Common myeloid progenitor, CD34-positive (primary cell): ENCODE results near the gene CD82.

Experiments used
- CTCF ChIA-PET: fragments of 350-600 bp; sonication (Branson Sonifier 250); formaldehyde crosslinking; loops from one replicate; lab custom pipeline; 2021; ENCODE audit warnings: antibody characterized with exemption; lab: Charles Lee
- POLR2A ChIA-PET: fragments of 350-600 bp; sonication (Branson Sonifier 250); formaldehyde crosslinking; loops from one replicate; lab custom pipeline; 2021; ENCODE audit warnings: antibody characterized with exemption; lab: Charles Lee
- DNase-seq, 3 donors: peaks; one replicate each; pipeline versions ENCODE4 v3.0.0 to v3.0.0-alpha.2; 2013
- H3K27ac ChIP-seq, 2 experiments: 1 replicate in 1 of 2; 2 replicates in 1 of 2; pipeline ENCODE4 v1.7.0; 2013; ENCODE audit warnings: inconsistent platforms in 2 of 2, low read length in 2 of 2, mild to moderate bottlenecking in 2 of 2, low read depth in 1 of 2, moderate library complexity in 1 of 2; ENCODE audit not compliant: severe bottlenecking in 2 of 2, insufficient read depth in 1 of 2, poor library complexity in 1 of 2
- H3K27me3 ChIP-seq, 5 experiments: replicated peaks in 2 of 5; 1 replicate in 3 of 5; 2 replicates in 2 of 5; pipeline versions ENCODE4 v1.6.1 to v1.7.0; 2013; ENCODE audit warnings: low read length in 4 of 5, mild to moderate bottlenecking in 2 of 5, moderate library complexity in 2 of 5, inconsistent platforms in 1 of 5; ENCODE audit not compliant: insufficient read depth in 5 of 5, control insufficient read depth in 4 of 5
- H3K36me3 ChIP-seq, 4 experiments: 1 replicate in 2 of 4; 2 replicates in 2 of 4; pipeline versions ENCODE4 v1.6.1 to v1.7.0; 2013; ENCODE audit warnings: low read length in 3 of 4, control low read depth in 1 of 4, mild to moderate bottlenecking in 1 of 4; ENCODE audit not compliant: control insufficient read depth in 4 of 4, insufficient read depth in 4 of 4
- H3K4me1 ChIP-seq, 4 experiments: 1 replicate in 3 of 4; 2 replicates in 1 of 4; pipeline versions ENCODE4 v1.6.1 to v1.7.1; 2013; ENCODE audit warnings: low read length in 3 of 4, mild to moderate bottlenecking in 3 of 4, control low read depth in 1 of 4, inconsistent platforms in 1 of 4, moderate library complexity in 1 of 4; ENCODE audit not compliant: control insufficient read depth in 4 of 4, insufficient read depth in 4 of 4; ENCODE audit errors: control extremely low read depth in 1 of 4
- H3K4me3 ChIP-seq, 7 experiments: 1 replicate in 4 of 7; 2 replicates in 3 of 7; pipeline versions ENCODE4 v1.5.1 to v1.7.0; 2013; ENCODE audit warnings: mild to moderate bottlenecking in 7 of 7, low read length in 6 of 7, moderate library complexity in 6 of 7, inconsistent platforms in 2 of 7, low read depth in 2 of 7, control low read depth in 1 of 7; ENCODE audit not compliant: insufficient read depth in 4 of 7, control insufficient read depth in 1 of 7; ENCODE audit errors: extremely low read depth in 1 of 7
- H3K9me3 ChIP-seq, 5 experiments: 1 replicate in 4 of 5; 2 replicates in 1 of 5; pipeline versions ENCODE4 v1.6.1 to v1.7.1; 2013; ENCODE audit warnings: low read length in 4 of 5, mild to moderate bottlenecking in 2 of 5, inconsistent platforms in 1 of 5, low read depth in 1 of 5, moderate library complexity in 1 of 5; ENCODE audit not compliant: control insufficient read depth in 4 of 5, insufficient read depth in 2 of 5; ENCODE audit errors: control extremely low read depth in 1 of 5
- WGBS: methylation state at CpG from one replicate; pipeline ENCODE4 v1.1.5; 2013; ENCODE audit not compliant: insufficient coverage; 5-methylcytosine and 5-hydroxymethylcytosine counted together

CD82 gene

DNA sequence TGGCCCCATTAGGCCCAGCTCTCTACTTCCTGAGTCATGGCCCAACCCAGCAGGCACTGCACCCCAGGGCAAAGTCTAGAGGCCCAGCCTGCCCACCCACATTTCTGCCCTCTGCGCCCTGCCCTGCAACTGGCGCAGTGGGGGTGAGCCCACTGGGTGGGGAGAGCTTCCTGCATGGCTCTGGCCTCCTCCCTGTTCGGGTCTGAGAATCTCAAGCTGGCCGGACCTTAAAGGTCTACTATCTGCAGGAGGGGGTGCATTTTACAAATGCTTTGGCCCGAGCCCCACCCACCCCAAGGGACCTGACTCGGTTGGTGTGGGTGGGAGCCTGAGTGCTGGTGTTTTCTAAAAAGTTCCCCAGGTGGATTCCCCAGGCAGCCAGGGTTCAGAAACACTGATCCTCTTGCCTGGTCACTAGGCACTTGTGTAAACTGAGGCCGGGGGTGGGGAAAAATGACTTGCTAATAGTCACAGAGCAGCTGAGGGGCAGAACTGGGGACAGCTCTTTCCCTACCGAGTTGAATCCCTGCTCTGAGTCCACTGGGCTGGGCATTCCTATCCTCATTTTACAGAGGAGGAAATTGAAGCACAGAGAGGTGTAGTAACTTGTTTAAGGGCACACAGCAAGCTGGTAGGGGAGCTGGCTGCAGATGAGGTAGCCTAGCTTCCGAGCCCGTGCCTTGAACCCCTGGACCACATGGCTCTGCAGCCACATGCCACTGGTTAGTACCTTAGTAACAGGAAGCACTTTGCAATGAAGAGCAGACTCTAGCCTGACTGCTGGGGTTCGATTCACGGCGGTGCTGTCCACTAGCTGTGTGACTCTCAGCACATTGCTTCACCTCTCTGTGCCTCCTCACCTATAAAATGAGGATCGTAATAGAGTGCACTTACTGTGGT, 36.3 kb downstream of the CD82 start:
- Histone ChIP-seq H3K27ac (peak overlapping the region in 1 of 2 experiments; percentile 45), H3K4me3 (no peak overlapping the region), H3K27me3 (no peaks in the 10 kb centered on the region), H3K9me3 (no peaks in the 10 kb centered on the region), H3K4me1 (peaks cover 0 to 30% (median 14%) of the 10 kb centered on the region in 4 experiments), H3K36me3 (peaks cover 12 to 93% (median 70%) of the 10 kb centered on the region in 4 experiments)
- 97% methylated on average over 8 of the region's 14 CpGs for WGBS
- CTCF ChIA-PET = interaction anchor here (0.8 to 3.9 kb wide), 8 partner anchors 10 to 44 kb away, joined by 3 to 12 read pairs (median 4); no protein-coding TSS in a partner anchor
- peak in 1 of 3 donors; percentile 37 for DNase-seq
- POLR2A ChIA-PET = no interaction called here

DNA sequence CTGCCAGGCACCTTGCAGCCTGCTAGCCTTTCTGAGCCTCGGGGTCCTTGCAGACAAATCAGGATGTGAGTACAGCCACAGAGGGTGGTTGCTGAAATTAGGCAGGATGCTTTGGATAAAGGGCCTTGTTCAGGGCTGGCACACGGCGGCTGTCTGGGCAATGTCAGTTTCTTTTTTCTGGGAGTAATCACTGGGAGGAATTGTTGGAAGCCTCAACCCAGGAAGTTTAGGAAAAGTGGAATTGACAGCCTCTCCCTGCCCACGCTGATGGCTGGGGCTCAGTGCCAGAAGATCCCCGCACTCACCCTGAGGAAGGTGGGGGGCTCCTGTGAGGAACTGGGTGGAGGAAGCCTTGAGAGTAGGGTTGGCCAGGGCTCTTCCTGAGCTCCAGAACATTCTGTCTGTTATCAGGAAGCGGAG, 37.4 kb downstream of the CD82 start:
- Histone ChIP-seq H3K4me3 (no peak overlapping the region), H3K4me1 (peaks cover 0 to 19% (median 6%) of the 10 kb centered on the region in 4 experiments)
- no peak for DNase-seq

DNA sequence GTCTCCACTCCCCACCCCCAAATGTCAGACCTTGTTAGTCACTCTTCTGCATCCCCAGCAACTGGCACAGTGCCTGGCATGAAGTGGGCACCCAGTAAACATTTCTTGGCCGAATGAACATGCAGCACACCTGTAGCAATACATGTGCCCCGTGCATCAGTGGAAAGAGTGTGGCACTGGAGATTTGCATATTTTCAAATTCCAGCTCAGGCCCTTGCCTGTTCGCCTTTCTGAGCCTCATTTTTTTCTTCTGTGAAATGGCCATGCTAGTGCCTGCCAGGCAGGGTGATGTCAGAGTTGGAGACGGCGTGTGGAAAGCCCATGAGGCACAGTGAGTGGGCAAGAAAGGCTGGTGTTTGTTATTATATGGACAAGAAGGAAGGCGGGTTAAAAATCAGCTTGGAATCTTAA, 38.7 kb downstream of the CD82 start:
- DNase-seq = no peak
- H3K4me3 ChIP-seq = no peak overlapping the region
- peaks cover 0 to 29% (median 18%) of the 10 kb centered on the region in 4 experiments for H3K4me1 ChIP-seq
- no peaks in the 10 kb centered on the region for H3K27me3 ChIP-seq
- ChIA-PET POLR2A (no interaction called here), CTCF (interaction anchor here (0.7 to 3.9 kb wide), 5 partner anchors 11 to 47 kb away, joined by 3 to 12 read pairs (median 5); no protein-coding TSS in a partner anchor)
- peaks cover 16 to 98% (median 82%) of the 10 kb centered on the region in 4 experiments for H3K36me3 ChIP-seq
- no peaks in the 10 kb centered on the region for H3K9me3 ChIP-seq
- no peak overlapping the region for H3K27ac ChIP-seq
- 92% methylated on average over 6 of the region's 6 CpGs for WGBS

More for the DNA sequence above, 37.4 kb downstream of the CD82 start:
- POLR2A ChIA-PET = no interaction called here
- no peaks in the 10 kb centered on the region for H3K27me3 ChIP-seq
- no peak overlapping the region for H3K27ac ChIP-seq
- 94% methylated on average over 6 of the region's 6 CpGs for WGBS
- CTCF ChIA-PET = interaction anchor here (1.2 to 3.9 kb wide), 4 partner anchors 9 to 46 kb away, joined by 4 to 12 read pairs (median 6); no protein-coding TSS in a partner anchor
- H3K9me3 ChIP-seq = no peaks in the 10 kb centered on the region
- peaks cover 16 to 94% (median 74%) of the 10 kb centered on the region in 4 experiments for H3K36me3 ChIP-seq

DNA sequence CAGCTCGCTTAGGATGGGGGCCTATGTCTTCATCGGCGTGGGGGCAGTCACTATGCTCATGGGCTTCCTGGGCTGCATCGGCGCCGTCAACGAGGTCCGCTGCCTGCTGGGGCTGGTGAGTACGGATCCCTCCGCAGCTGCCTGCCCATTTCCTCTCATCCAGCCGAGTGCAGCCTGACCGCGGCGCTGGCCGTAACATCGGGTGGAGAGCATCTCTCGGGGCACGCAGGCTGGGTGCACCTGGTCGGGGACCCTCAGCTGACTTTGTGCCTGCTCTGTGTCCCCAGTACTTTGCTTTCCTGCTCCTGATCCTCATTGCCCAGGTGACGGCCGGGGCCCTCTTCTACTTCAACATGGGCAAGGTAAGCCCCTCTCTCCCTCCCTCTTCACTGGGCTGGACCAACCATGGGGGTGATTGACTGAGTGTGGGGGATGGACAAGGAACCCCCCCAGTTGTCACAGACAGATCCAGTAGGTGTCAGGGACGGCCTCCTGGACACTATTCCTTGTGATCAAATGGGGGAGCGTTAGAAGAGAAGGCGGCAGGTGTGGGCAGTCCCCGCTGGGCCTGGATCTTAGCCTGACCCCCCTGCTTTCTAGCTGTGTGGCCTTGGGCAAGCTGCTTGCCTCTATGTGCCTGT, 39.7 kb downstream of the CD82 start:
- H3K36me3 ChIP-seq = peaks cover 16 to 99% (median 78%) of the 10 kb centered on the region in 4 experiments
- H3K27me3 ChIP-seq = no peaks in the 10 kb centered on the region
- CTCF ChIA-PET = interaction anchor here (0.7 to 2.3 kb wide), 5 partner anchors 13 to 34 kb away, joined by 3 to 7 read pairs (median 3); no protein-coding TSS in a partner anchor
- no peak overlapping the region for H3K4me3 ChIP-seq
- no peak for DNase-seq
- H3K9me3 ChIP-seq = no peaks in the 10 kb centered on the region
- no peak overlapping the region for H3K27ac ChIP-seq
- 96% methylated on average over 19 of the region's 25 CpGs for WGBS
- peaks cover 0 to 34% (median 27%) of the 10 kb centered on the region in 4 experiments for H3K4me1 ChIP-seq
- POLR2A ChIA-PET = no interaction called here

GRCh38 chr11:44605965-44606364, 40.5 kb downstream of the CD82 start:
- POLR2A ChIA-PET = no interaction called here
- peaks cover 15 to 95% (median 75%) of the 10 kb centered on the region in 4 experiments for H3K36me3 ChIP-seq
- no peak for DNase-seq
- peaks cover 0 to 33% (median 30%) of the 10 kb centered on the region in 4 experiments for H3K4me1 ChIP-seq
- no peak overlapping the region for H3K27ac ChIP-seq
- H3K9me3 ChIP-seq = no peaks in the 10 kb centered on the region
- H3K4me3 ChIP-seq = no peak overlapping the region
- 100% methylated on average over 7 of the region's 7 CpGs for WGBS
- H3K27me3 ChIP-seq = no peaks in the 10 kb centered on the region
- CTCF ChIA-PET = interaction anchor here (1.3 to 2.5 kb wide), 5 partner anchors 14 to 49 kb away, joined by 3 to 7 read pairs (median 6); no protein-coding TSS in a partner anchor

DNA sequence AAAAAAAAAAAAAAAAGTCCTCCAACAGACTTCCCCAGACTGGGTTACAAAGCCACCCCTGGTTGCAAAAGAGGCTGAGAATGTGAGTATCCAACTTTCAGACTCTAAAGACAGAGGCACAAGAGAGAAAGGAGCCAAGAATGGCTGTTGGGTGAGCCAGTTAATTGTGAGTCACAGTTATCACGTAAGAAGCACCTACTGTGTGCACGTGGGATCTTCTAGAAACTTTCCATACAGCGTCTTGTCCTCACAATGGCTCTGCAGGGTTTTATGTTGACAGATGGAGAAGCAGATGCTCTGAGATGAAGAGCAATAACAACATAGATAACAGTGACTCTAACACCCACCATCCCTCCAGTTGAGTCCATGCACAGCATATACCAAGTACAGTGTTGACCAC, 41.0 kb downstream of the CD82 start:
- H3K36me3 ChIP-seq = peaks cover 15 to 89% (median 73%) of the 10 kb centered on the region in 4 experiments
- no peaks in the 10 kb centered on the region for H3K27me3 ChIP-seq
- POLR2A ChIA-PET = interaction anchor here (0.6 kb wide), 1 partner anchor 59 kb away, joined by 4 read pairs; no protein-coding TSS in a partner anchor
- DNase-seq = no peak
- 100% methylated on average over 3 of the region's 3 CpGs for WGBS
- CTCF ChIA-PET = interaction anchor here (1.3 to 2.5 kb wide), 5 partner anchors 10 to 49 kb away, joined by 3 to 7 read pairs (median 6); no protein-coding TSS in a partner anchor
- peaks cover 0 to 38% (median 32%) of the 10 kb centered on the region in 4 experiments for H3K4me1 ChIP-seq
- H3K4me3 ChIP-seq = no peak overlapping the region
- H3K9me3 ChIP-seq = no peaks in the 10 kb centered on the region
- peak overlapping the region in 1 of 2 experiments; percentile 27 for H3K27ac ChIP-seq
